Fibroblast of pulmonary artery (primary cell): ENCODE results near the gene MVP.

Experiments
- DNase-seq: peaks from one replicate; pipeline ENCODE4 v3.0.0-alpha.2; 2010; ENCODE audit warnings: low read depth
- H3K4me3 ChIP-seq: replicated peaks from 2 replicates; pipeline ENCODE4 v1.5.1; 2011; ENCODE audit warnings: low read depth, mild to moderate bottlenecking, control low read depth, low read length, moderate library complexity
- CTCF ChIP-seq: IDR thresholded peaks from 2 replicates; pipeline ENCODE4 v1.5.1; 2011; ENCODE audit warnings: mild to moderate bottlenecking, control low read depth, low read length, inconsistent platforms; ENCODE audit errors: missing control alignments

The MVP gene

DNA sequence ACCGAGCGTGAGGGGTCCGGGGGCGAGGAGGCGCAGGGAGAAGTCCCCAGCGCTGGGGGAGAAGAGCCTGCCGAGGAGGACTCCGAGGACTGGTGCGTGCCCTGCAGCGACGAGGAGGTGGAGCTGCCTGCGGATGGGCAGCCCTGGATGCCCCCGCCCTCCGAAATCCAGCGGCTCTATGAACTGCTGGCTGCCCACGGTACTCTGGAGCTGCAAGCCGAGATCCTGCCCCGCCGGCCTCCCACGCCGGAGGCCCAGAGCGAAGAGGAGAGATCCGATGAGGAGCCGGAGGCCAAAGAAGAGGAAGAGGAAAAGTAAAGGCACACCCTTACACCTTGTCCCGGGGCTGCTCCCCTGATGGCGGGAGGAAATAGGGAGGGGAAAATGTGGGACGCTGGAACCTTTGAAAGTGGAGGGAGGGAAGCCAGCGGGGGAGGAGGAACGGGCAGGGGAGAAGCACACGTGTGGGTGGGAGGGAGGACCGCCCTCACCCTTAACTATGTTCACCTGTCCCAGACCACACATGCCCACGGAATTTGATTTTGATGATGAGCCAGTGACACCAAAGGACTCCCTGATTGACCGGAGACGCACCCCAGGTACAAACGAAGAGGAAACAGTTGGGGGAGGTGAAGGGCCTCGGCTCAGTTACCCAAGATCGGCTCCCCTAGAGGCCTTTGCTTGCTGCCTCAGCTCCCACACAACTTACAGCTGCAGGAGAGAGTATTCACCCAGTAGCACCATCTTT lies 3.4 kb upstream of the MVP start:
- TF ChIP-seq CTCF: peak; percentile 24
- H3K4me3 ChIP-seq: peak overlapping the region; percentile 81
- DNase-seq: peak; percentile 69

DNA sequence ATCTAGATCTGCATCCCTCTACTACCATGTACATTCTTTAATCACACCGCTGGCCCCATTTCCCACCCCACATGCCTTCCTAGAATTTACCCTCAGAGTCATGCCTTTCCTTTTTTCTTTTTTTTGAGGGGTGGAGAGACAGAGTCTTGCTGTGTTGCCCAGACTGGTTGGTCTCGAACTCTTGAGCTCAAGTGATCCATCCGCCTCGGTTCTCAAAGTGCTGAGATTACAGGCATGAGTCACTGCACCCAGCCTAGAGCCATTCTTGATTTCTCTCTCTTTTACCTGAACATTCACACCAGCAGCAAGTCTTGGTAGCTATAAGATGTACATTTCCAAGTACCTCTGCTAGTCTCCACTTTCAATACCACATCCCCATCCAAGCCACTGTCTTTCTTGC lies 2.2 kb upstream of the MVP start:
- TF ChIP-seq CTCF: no peak
- no peak overlapping the region for H3K4me3 ChIP-seq
- DNase-seq: no peak

DNA sequence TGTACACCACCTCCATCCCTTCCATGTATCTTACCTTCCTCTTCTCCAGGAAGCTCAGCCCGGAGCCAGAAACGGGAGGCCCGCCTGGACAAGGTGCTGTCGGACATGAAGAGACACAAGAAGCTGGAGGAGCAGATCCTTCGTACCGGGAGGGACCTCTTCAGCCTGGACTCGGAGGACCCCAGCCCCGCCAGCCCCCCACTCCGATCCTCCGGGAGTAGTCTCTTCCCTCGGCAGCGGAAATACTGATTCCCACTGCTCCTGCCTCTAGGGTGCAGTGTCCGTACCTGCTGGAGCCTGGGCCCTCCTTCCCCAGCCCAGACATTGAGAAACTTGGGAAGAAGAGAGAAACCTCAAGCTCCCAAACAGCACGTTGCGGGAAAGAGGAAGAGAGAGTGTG lies 756 bp upstream of the MVP start:
- DNase-seq: no peak

GRCh38 chr16:29820730-29821642 lies 724 bp downstream of the MVP start:
- H3K4me3 ChIP-seq: peak overlapping the region; percentile 96
- DNase-seq: peak; percentile 23
- no peak for TF ChIP-seq CTCF

More for the DNA sequence above, 756 bp upstream of the MVP start:
- TF ChIP-seq CTCF: no peak
- peak overlapping the region; percentile 96 for H3K4me3 ChIP-seq

- no peak for TF ChIP-seq CTCF
- peak overlapping the region; percentile 96 for H3K4me3 ChIP-seq
- DNase-seq: peak; percentile 75
These were observed 1.4 kb downstream of the MVP start for GRCh38 chr16:29821643-29822115.

DNA sequence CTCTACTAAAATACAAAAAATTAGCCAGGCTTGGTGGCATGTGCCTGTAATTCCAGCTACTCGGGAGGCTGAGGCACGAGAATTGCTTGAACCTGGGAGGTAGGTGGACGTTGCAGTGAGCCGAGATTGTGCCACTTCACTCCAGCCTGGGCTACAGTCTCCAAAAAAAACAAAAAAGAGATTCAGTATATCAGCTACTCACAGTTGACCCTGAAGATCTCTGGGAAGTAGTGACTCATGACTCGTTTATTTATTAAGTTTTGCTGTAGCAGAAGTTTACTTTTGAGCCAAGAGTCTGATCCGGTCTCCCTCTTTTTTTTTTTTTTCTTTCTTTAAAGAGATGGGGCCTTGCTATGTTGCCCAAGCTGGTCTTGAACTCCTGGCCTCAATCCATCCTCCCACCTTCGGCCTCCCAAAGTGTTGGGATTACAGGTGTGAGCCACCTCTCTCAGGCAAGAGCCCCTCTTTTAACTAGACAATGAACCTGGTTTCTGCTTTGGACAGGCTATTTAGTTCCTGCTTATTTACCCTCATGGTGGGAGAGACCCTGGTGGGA lies 4.4 kb downstream of the MVP start:
- no peak overlapping the region for H3K4me3 ChIP-seq
- DNase-seq: peak; percentile 62
- TF ChIP-seq CTCF: no peak
